Esophagus squamous epithelium (tissue), 5 donors: ENCODE results near the gene TBC1D1. TPM values are rescaled to one million over a fixed set of nuclear protein-coding genes. Genes with fewer than 3 reads are reported as not detected.
A peak's percentile ranks its signal among the peaks of the same experiment; 100 is the strongest.

ENCODE experiments used
- DNase-seq: peaks from one replicate; lab custom pipeline; 2025; lab: John Stamatoyannopoulos, UW
- H3K27ac ChIP-seq, 4 donors: fragments of 200-600 bp; sonication (generic); one replicate each; pipeline ENCODE4 v1.5.1; 2016 to 2019; ENCODE audit warnings: mild to moderate bottlenecking in 1 of 4
- H3K27me3 ChIP-seq, 4 donors: fragments of 200-600 bp; sonication (generic); 1 replicate in 3 of 4; 2 replicates in 1 of 4; pipeline versions ENCODE4 v1.5.1 to v1.6.0; 2017 to 2021; ENCODE audit warnings: antibody characterized with exemption in 1 of 4
- H3K36me3 ChIP-seq, 3 donors: fragments of 200-600 bp; sonication (generic); one replicate each; pipeline ENCODE4 v1.5.1; 2016 to 2019
- H3K4me1 ChIP-seq, 3 donors: fragments of 200-600 bp; sonication (generic); one replicate each; pipeline ENCODE4 v1.5.1; 2017 to 2019
- H3K4me3 ChIP-seq, 4 donors: fragments of 200-600 bp; sonication (generic); 1 replicate in 3 of 4; 2 replicates in 1 of 4; pipeline ENCODE4 v1.5.1; 2016 to 2019; ENCODE audit warnings: mild to moderate bottlenecking in 2 of 4, moderate library complexity in 1 of 4
- H3K9me3 ChIP-seq, 3 donors: fragments of 200-600 bp; sonication (generic); one replicate each; pipeline ENCODE4 v1.5.1; 2016 to 2019
- CTCF ChIP-seq, 6 experiments: fragments of 450-650 bp in 4 of 6; fragments of 200-600 bp in 2 of 6; sonication (generic) in 2 of 6; IDR thresholded peaks; one replicate each; pipeline ENCODE4 v1.5.1; 2016 to 2019; ENCODE audit warnings: antibody characterized with exemption in 6 of 6, mild to moderate bottlenecking in 4 of 6, moderate library complexity in 4 of 6
- POLR2A ChIP-seq, 4 donors: fragments of 450-650 bp; IDR thresholded peaks; one replicate each; pipeline ENCODE4 v1.6.1; 2017; ENCODE audit warnings: antibody characterized with exemption in 4 of 4, mild to moderate bottlenecking in 4 of 4, moderate library complexity in 3 of 4
- WGBS, 2 donors: methylation state at CpG; one replicate each; pipeline ENCODE4 v1.1.5; 2018; 5-methylcytosine and 5-hydroxymethylcytosine counted together
- intact Hi-C: fragments of 100-400 bp; cut with DNase I; formaldehyde crosslinking; loops from one replicate; pipeline ENCODE4 v1.15.0; 2022
- total RNA-seq, 4 donors: library from RNA; depleted of rRNA; stranded (reverse); fragments of >200 nt; gene quantifications; one replicate each; pipeline ENCODE4 v1.1.0, GENCODE V29; 2016
- donor health status: DM: yes; HTN: yes; CAD: no.

TBC1D1 gene
- total RNA-seq, 4 donors from 2014 or later, result 6.9 to 44.6 (median 25.6) TPM

- Histone ChIP-seq H3K27me3 (no peaks in the 10 kb centered on the region), H3K4me3 (peak overlapping the region in 3 of 4 donors; percentile 62 to 75 (median 66)), H3K4me1 (peaks cover 0 to 30% (median 5%) of the 10 kb centered on the region in 3 donors), H3K36me3 (no peaks in the 10 kb centered on the region), H3K9me3 (no peaks in the 10 kb centered on the region), H3K27ac (peak overlapping the region; percentile 86 to 96 (median 90))
- intact Hi-C loops, result loop anchor here (10.0 kb wide), 1 partner anchor 142 kb away; no protein-coding TSS in a partner anchor
- WGBS, 2 donors, result 27 to 42% methylated on average over 3 of the region's 3 CpGs
- DNase-seq, result no peak
- TF ChIP-seq CTCF (IDR thresholded peaks at IDR 0.05) (no peak), POLR2A (IDR thresholded peaks at IDR 0.05) (no peak)
These were observed 85.6 kb downstream of the TBC1D1 start for GRCh38 chr4:37976507-37976906.

GRCh38 chr4:37976991-37977470, 86.1 kb downstream of the TBC1D1 start:
- peaks cover 0 to 35% (median 5%) of the 10 kb centered on the region in 3 donors for H3K4me1 ChIP-seq

GRCh38 chr4:37977471-37978247, 86.8 kb downstream of the TBC1D1 start:
- WGBS, 2 donors, result 0 to 2% methylated on average over 6 to 14 of the region's 74 CpGs
- Histone ChIP-seq H3K27ac (peak overlapping the region; percentile 86 to 96 (median 90)), H3K4me3 (peak overlapping the region; percentile 62 to 85 (median 70)), H3K27me3 (no peaks in the 10 kb centered on the region), H3K36me3 (no peaks in the 10 kb centered on the region), H3K4me1 (peaks cover 0 to 41% (median 6%) of the 10 kb centered on the region in 3 donors), H3K9me3 (no peaks in the 10 kb centered on the region)
- peak; percentile 4 for DNase-seq
- TF ChIP-seq CTCF (IDR thresholded peaks at IDR 0.05) (peak; percentile 26 to 72 (median 52)), POLR2A (IDR thresholded peaks at IDR 0.05) (peak in 2 of 4 donors; percentile 12 to 22)
- intact Hi-C loops, result loop anchor here (10.0 kb wide), 1 partner anchor 143 kb away; no protein-coding TSS in a partner anchor

More at GRCh38 chr4:37976991-37977470, 86.1 kb downstream of the TBC1D1 start:
- no peak for TF ChIP-seq POLR2A (IDR thresholded peaks at IDR 0.05)
- no peak for TF ChIP-seq CTCF (IDR thresholded peaks at IDR 0.05)
- peak; percentile 59 for DNase-seq
- WGBS, 2 donors, result 0% methylated on average over 1 to 9 of the region's 50 CpGs
- H3K36me3 ChIP-seq, result no peaks in the 10 kb centered on the region
- H3K27ac ChIP-seq, result peak overlapping the region; percentile 86 to 96 (median 90)
- no peaks in the 10 kb centered on the region for H3K9me3 ChIP-seq
- H3K27me3 ChIP-seq, result no peaks in the 10 kb centered on the region
- intact Hi-C loops, result loop anchor here (10.0 kb wide), 1 partner anchor 142 kb away; no protein-coding TSS in a partner anchor
- peak overlapping the region; percentile 62 to 85 (median 70) for H3K4me3 ChIP-seq

GRCh38 chr4:37978248-37978924, 87.5 kb downstream of the TBC1D1 start:
- 29 to 41% methylated on average over 11 of the region's 11 CpGs for WGBS, 2 donors
- DNase-seq, result no peak
- Histone ChIP-seq H3K4me3 (peak overlapping the region; percentile 62 to 85 (median 70)), H3K36me3 (no peaks in the 10 kb centered on the region), H3K4me1 (peaks cover 0 to 45% (median 8%) of the 10 kb centered on the region in 3 donors), H3K27me3 (no peaks in the 10 kb centered on the region), H3K27ac (peak overlapping the region; percentile 86 to 96 (median 90)), H3K9me3 (no peaks in the 10 kb centered on the region)
- intact Hi-C loops, result loop anchor here (10.0 kb wide), 1 partner anchor 144 kb away; no protein-coding TSS in a partner anchor
- TF ChIP-seq CTCF (IDR thresholded peaks at IDR 0.05) (no peak), POLR2A (IDR thresholded peaks at IDR 0.05) (no peak)
